IMR-90 (cell line): Measurements from ENCODE around the gene RAC3. TPM values are rescaled to one million over a fixed set of nuclear protein-coding genes. Genes with fewer than 3 reads are reported as not detected.

Source experiments
- ATAC-seq: fragments of 200-7000 bp; cut with Tn5 transposase; 2 replicates; pipeline ENCODE4 v1.9.1; 2020; ENCODE audit warnings: low read depth, mild to moderate bottlenecking, moderate library complexity
- BruUV-seq: library from RNA; stranded (reverse); fragments of 400-500 nt; replicated peaks from 2 replicates; lab custom pipeline; 2021; lab: Mats Ljungman, UMichigan
- CTCF ChIA-PET: fragments of 300-600 bp; formaldehyde crosslinking; extraction: SDS; loops from one replicate; lab custom pipeline; 2021; ENCODE audit warnings: antibody characterized with exemption; lab: Yijun Ruan, JAX
- POLR2A ChIA-PET: fragments of 300-600 bp; sonication (Branson Sonifier 250); formaldehyde crosslinking; loops from one replicate; lab custom pipeline; 2022; ENCODE audit warnings: antibody characterized with exemption; ENCODE audit not compliant: unreplicated experiment; lab: Charles Lee
- DNase-seq: peaks from one replicate; pipeline ENCODE4 v3.0.0; 2013
- H2AFZ ChIP-seq: replicated peaks from 2 replicates; pipeline ENCODE3; 2013; ENCODE audit warnings: low read length, mild to moderate bottlenecking; ENCODE audit not compliant: poor library complexity
- H2AK5ac ChIP-seq: 2 replicates; pipeline ENCODE4 v1.6.1; 2013; ENCODE audit warnings: low read depth, low read length, inconsistent platforms
- H2AK9ac ChIP-seq: replicated peaks from 2 replicates; pipeline ENCODE3; 2013; ENCODE audit warnings: mild to moderate bottlenecking, low read depth, low read length, moderate library complexity; ENCODE audit not compliant: poor library complexity
- H2BK120ac ChIP-seq: 2 replicates; pipeline ENCODE4 v1.6.1; 2013; ENCODE audit warnings: low read depth, low read length, inconsistent platforms
- H2BK15ac ChIP-seq: 3 replicates; pipeline ENCODE4 v1.6.1; 2013; ENCODE audit warnings: low read depth, low read length, inconsistent platforms
- H2BK20ac ChIP-seq: 2 replicates; pipeline ENCODE4 v1.6.1; 2013; ENCODE audit warnings: low read depth, mild to moderate bottlenecking, inconsistent platforms, low read length, moderate library complexity
- H2BK5ac ChIP-seq: 2 replicates; pipeline ENCODE4 v1.6.1; 2013; ENCODE audit warnings: mild to moderate bottlenecking, low read depth, low read length, inconsistent platforms; ENCODE audit not compliant: poor library complexity, severe bottlenecking
- H3K14ac ChIP-seq: replicated peaks from 2 replicates; pipeline ENCODE4 v1.6.1; 2013; ENCODE audit warnings: low read depth, low read length, inconsistent platforms
- H3K18ac ChIP-seq: 2 replicates; pipeline ENCODE4 v1.6.1; 2013; ENCODE audit warnings: low read depth, low read length, control low read depth
- H3K23ac ChIP-seq: 2 replicates; pipeline ENCODE4 v1.6.1; 2013; ENCODE audit warnings: low read depth, low read length, inconsistent platforms
- H3K27ac ChIP-seq: 2 replicates; pipeline ENCODE4 v1.5.1; 2013; ENCODE audit warnings: mild to moderate bottlenecking, control low read depth, low read length; ENCODE audit not compliant: insufficient read depth
- H3K27me3 ChIP-seq: 2 replicates; pipeline ENCODE4 v1.6.1; 2013; ENCODE audit warnings: low read length; ENCODE audit not compliant: control insufficient read depth, insufficient read depth
- H3K36me3 ChIP-seq: 2 replicates; pipeline ENCODE4 v1.6.1; 2013; ENCODE audit warnings: low read length, mixed read lengths; ENCODE audit not compliant: control insufficient read depth, insufficient read depth
- H3K4ac ChIP-seq: 2 replicates; pipeline ENCODE4 v1.6.1; 2013; ENCODE audit warnings: low read depth, low read length, inconsistent platforms
- H3K4me1 ChIP-seq: 2 replicates; pipeline ENCODE4 v1.6.1; 2013; ENCODE audit warnings: low read length, mixed read lengths; ENCODE audit not compliant: control insufficient read depth, insufficient read depth
- H3K4me2 ChIP-seq: 2 replicates; pipeline ENCODE4 v1.6.1; 2013; ENCODE audit warnings: low read depth, mild to moderate bottlenecking, control low read depth, low read length, moderate library complexity
- H3K4me3 ChIP-seq: 2 replicates; pipeline ENCODE4 v1.5.1; 2013; ENCODE audit warnings: low read depth, mild to moderate bottlenecking, control low read depth, low read length, moderate library complexity; ENCODE audit not compliant: insufficient read depth
- H3K56ac ChIP-seq: 2 replicates; pipeline ENCODE4 v1.6.1; 2013; ENCODE audit warnings: low read length, inconsistent platforms; ENCODE audit not compliant: insufficient read depth; ENCODE audit errors: extremely low read depth
- H3K79me1 ChIP-seq, 2 experiments: 2 replicates each; pipeline ENCODE4 v1.6.1; 2013; ENCODE audit warnings: low read length in 2 of 2, inconsistent platforms in 1 of 2, low read depth in 1 of 2
- H3K9ac ChIP-seq: 2 replicates; pipeline ENCODE4 v1.6.1; 2013; ENCODE audit warnings: low read depth, low read length, control low read depth
- H3K9me1 ChIP-seq: 2 replicates; pipeline ENCODE4 v1.6.1; 2013; ENCODE audit warnings: low read length, inconsistent platforms; ENCODE audit not compliant: insufficient read depth
- H3K9me3 ChIP-seq: 2 replicates; pipeline ENCODE4 v1.6.1; 2013; ENCODE audit warnings: low read length; ENCODE audit not compliant: control insufficient read depth, insufficient read depth
- H4K20me1 ChIP-seq: 2 replicates; pipeline ENCODE4 v1.6.1; 2013; ENCODE audit warnings: low read length, inconsistent platforms; ENCODE audit not compliant: insufficient read depth
- H4K5ac ChIP-seq: 2 replicates; pipeline ENCODE4 v1.6.1; 2013; ENCODE audit warnings: mild to moderate bottlenecking, low read depth, low read length, control low read depth
- H4K8ac ChIP-seq, 2 experiments: 2 replicates each; pipeline ENCODE4 v1.6.1; 2013; ENCODE audit warnings: low read depth in 2 of 2, low read length in 2 of 2, control low read depth in 1 of 2, inconsistent platforms in 1 of 2
- H4K91ac ChIP-seq: 2 replicates; pipeline ENCODE4 v1.6.1; 2013; ENCODE audit warnings: low read depth, low read length, inconsistent platforms; ENCODE audit not compliant: insufficient read depth
- CEBPB ChIP-seq: IDR thresholded peaks from 2 replicates; pipeline ENCODE4 v1.6.1; 2012; ENCODE audit warnings: low read depth, low read length, improper control_type of control experiment
- WGBS, 2 experiments: methylation state at CpG; one replicate each; pipeline versions ENCODE4 v1.1.5 to v1.1.7; 2013; ENCODE audit warnings: missing lambda C conversion rate in 2 of 2; ENCODE audit not compliant: insufficient read length in 1 of 2; ENCODE audit errors: extremely low coverage in 2 of 2; 5-methylcytosine and 5-hydroxymethylcytosine counted together
- dilution Hi-C: fragments of 300-500 bp; cut with HindIII; formaldehyde crosslinking; loops from one replicate; pipeline ENCODE4 v1.14.3; 2018; ENCODE audit warnings: low sequenced_read_pairs; ENCODE audit not compliant: unreplicated experiment
- in situ Hi-C: fragments of 300-500 bp; cut with MboI; formaldehyde crosslinking; loops from 3 replicates; pipeline ENCODE4 v1.14.3; 2019; ENCODE audit warnings: low sequenced_read_pairs, inconsistent platforms, mixed read lengths
- intact Hi-C: fragments of 100-400 bp; cut with micrococcal nuclease; formaldehyde crosslinking; loops from 2 replicates; pipeline ENCODE4 v1.10.0; 2022
- polyA plus RNA-seq, 3 experiments: library from polyadenylated mRNA; depleted of rRNA; stranded (reverse); fragments of >200 nt; gene quantifications; 2 replicates each; pipeline ENCODE4 v1.2.3, GENCODE V29; 2012; ENCODE audit warnings: low replicate concordance in 1 of 3
- total RNA-seq: library from RNA; depleted of rRNA; stranded (reverse); fragments of >200 nt; gene quantifications from 2 replicates; pipeline ENCODE4 v1.2.3, GENCODE V29; 2012
- TF ChIP-seq, protein P1 (sequence below): fragments of 150-350 bp; IDR thresholded peaks from 2 replicates; pipeline ENCODE4 v1.6.1; 2016; ENCODE audit warnings: low read depth, mild to moderate bottlenecking, low read length, moderate library complexity, borderline replicate concordance

The RAC3 gene
- total and polyA plus RNA-seq, 2 of the 4 experiments (the other 2 are of a cell fraction), result 5.7 to 23.4 TPM

- H3K36me3 ChIP-seq, result peaks cover 61% of the 10 kb centered on the region
- H2BK20ac ChIP-seq, result no peak overlapping the region
- H3K18ac ChIP-seq, result no peak overlapping the region
- H2BK120ac ChIP-seq, result no peak overlapping the region
- no peak overlapping the region for H2AK9ac ChIP-seq
- DNase-seq (no peak), ATAC-seq (no peak)
- no peak overlapping the region for H3K9ac ChIP-seq
- in situ Hi-C loops (no loop called here), intact Hi-C loops (no loop called here), dilution Hi-C loops (no loop called here)
- H3K9me3 ChIP-seq, result no peaks in the 10 kb centered on the region
- H3K4me1 ChIP-seq, result no peaks in the 10 kb centered on the region
- no peak overlapping the region for H3K4me2 ChIP-seq
- H3K23ac ChIP-seq, result no peak overlapping the region
- H2AFZ ChIP-seq, result peak overlapping the region; percentile 21
- H4K91ac ChIP-seq, result no peak overlapping the region
- TF ChIP-seq, protein P1, sequence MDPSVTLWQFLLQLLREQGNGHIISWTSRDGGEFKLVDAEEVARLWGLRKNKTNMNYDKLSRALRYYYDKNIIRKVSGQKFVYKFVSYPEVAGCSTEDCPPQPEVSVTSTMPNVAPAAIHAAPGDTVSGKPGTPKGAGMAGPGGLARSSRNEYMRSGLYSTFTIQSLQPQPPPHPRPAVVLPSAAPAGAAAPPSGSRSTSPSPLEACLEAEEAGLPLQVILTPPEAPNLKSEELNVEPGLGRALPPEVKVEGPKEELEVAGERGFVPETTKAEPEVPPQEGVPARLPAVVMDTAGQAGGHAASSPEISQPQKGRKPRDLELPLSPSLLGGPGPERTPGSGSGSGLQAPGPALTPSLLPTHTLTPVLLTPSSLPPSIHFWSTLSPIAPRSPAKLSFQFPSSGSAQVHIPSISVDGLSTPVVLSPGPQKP, result no peak
- no peak for TF ChIP-seq CEBPB
- H3K27me3 ChIP-seq, result no peaks in the 10 kb centered on the region
- no peaks in the 10 kb centered on the region; the same call in 1 of the 2 replicates for H4K20me1 ChIP-seq
- H4K5ac ChIP-seq, result no peak overlapping the region
- H2AK5ac ChIP-seq, result no peak overlapping the region
- no peak overlapping the region for H4K8ac ChIP-seq
- no peak overlapping the region for H3K4me3 ChIP-seq
- ChIA-PET POLR2A (no interaction called here), CTCF (no interaction called here)
- WGBS, 2 experiments, result 90% methylated on average over 22 of the region's 36 CpGs; no CpG with 5 or more reads in 1 of the 2 experiments
- H3K14ac ChIP-seq, result no peak overlapping the region
- H2BK5ac ChIP-seq, result no peak overlapping the region
- H3K4ac ChIP-seq, result no peak overlapping the region
- no peak overlapping the region for H2BK15ac ChIP-seq
- H3K9me1 ChIP-seq, result no peaks in the 10 kb centered on the region
- no TSS peak for BruUV-seq
- no peak overlapping the region for H3K27ac ChIP-seq
- no peaks in the 10 kb centered on the region for H3K79me1 ChIP-seq
- H3K56ac ChIP-seq, result no peak overlapping the region
Observed at GRCh38 chr17:82080048-82080788, 48.7 kb downstream of the RAC3 start.
